Fibroblast of skin of scalp (primary cell): ENCODE results near the gene ALDH16A1.

Experiments
- DNase-seq: peaks from one replicate; pipeline ENCODE4 v3.0.0-alpha.2; 2013

ALDH16A1 gene

GRCh38 chr19:49518033-49518432 is 65.0 kb downstream of the ALDH16A1 start:
- no peak for DNase-seq
